ENCODE results near the gene SSBP3. TPM values are rescaled to one million over a fixed set of nuclear protein-coding genes. Genes with fewer than 3 reads are reported as not detected.
A peak's percentile ranks its signal among the peaks of the same experiment; 100 is the strongest.

Gene SSBP3
- total RNA-seq, 1 donor from 2014 or later, result 161 TPM

- Mint-ChIP-seq H3K4me1 (ENCODE audit: low read depth) (peaks cover 7% of the 10 kb centered on the region), H3K27me3 (no peaks in the 10 kb centered on the region), H3K36me3 (ENCODE audit: insufficient read depth) (peaks cover 4% of the 10 kb centered on the region), H3K9me3 (ENCODE audit: low read depth) (no peaks in the 10 kb centered on the region), H3K27ac (peak overlapping the region; percentile 13), H3K4me3 (ENCODE audit: low read depth) (no peak overlapping the region)
- TF ChIP-seq, protein P1, sequence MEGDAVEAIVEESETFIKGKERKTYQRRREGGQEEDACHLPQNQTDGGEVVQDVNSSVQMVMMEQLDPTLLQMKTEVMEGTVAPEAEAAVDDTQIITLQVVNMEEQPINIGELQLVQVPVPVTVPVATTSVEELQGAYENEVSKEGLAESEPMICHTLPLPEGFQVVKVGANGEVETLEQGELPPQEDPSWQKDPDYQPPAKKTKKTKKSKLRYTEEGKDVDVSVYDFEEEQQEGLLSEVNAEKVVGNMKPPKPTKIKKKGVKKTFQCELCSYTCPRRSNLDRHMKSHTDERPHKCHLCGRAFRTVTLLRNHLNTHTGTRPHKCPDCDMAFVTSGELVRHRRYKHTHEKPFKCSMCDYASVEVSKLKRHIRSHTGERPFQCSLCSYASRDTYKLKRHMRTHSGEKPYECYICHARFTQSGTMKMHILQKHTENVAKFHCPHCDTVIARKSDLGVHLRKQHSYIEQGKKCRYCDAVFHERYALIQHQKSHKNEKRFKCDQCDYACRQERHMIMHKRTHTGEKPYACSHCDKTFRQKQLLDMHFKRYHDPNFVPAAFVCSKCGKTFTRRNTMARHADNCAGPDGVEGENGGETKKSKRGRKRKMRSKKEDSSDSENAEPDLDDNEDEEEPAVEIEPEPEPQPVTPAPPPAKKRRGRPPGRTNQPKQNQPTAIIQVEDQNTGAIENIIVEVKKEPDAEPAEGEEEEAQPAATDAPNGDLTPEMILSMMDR (IDR thresholded peaks at IDR 0.05; ENCODE audit: unreplicated experiment), result no peak
- no peak for DNase-seq (ENCODE audit: low spot score, unreplicated experiment)
These were observed 153.7 kb downstream of the SSBP3 start for GRCh38 chr1:54252371-54252936.

- H3K9me3 Mint-ChIP-seq (ENCODE audit: low read depth), result no peaks in the 10 kb centered on the region
- no peak overlapping the region for H3K27ac Mint-ChIP-seq
- peaks cover 3% of the 10 kb centered on the region for H3K4me1 Mint-ChIP-seq (ENCODE audit: low read depth)
- peaks cover 1% of the 10 kb centered on the region for H3K36me3 Mint-ChIP-seq (ENCODE audit: insufficient read depth)
- H3K27me3 Mint-ChIP-seq, result no peaks in the 10 kb centered on the region
- TF ChIP-seq, protein P1 (IDR thresholded peaks at IDR 0.05; ENCODE audit: unreplicated experiment), result no peak
- no peak overlapping the region for H3K4me3 Mint-ChIP-seq (ENCODE audit: low read depth)
- DNase-seq (ENCODE audit: low spot score, unreplicated experiment), result no peak
These were observed 155.5 kb downstream of the SSBP3 start for GRCh38 chr1:54250670-54251069.

- Mint-ChIP-seq H3K4me3 (ENCODE audit: low read depth) (no peak overlapping the region), H3K4me1 (ENCODE audit: low read depth) (peaks cover 3% of the 10 kb centered on the region), H3K9me3 (ENCODE audit: low read depth) (no peaks in the 10 kb centered on the region), H3K27ac (peak overlapping the region; percentile 59), H3K27me3 (no peaks in the 10 kb centered on the region), H3K36me3 (ENCODE audit: insufficient read depth) (peaks cover 1% of the 10 kb centered on the region)
- TF ChIP-seq, protein P1 (IDR thresholded peaks at IDR 0.05; ENCODE audit: unreplicated experiment), result no peak
- DNase-seq (ENCODE audit: low spot score, unreplicated experiment), result no peak
These were observed 156.3 kb downstream of the SSBP3 start for GRCh38 chr1:54249819-54250435.

DNA sequence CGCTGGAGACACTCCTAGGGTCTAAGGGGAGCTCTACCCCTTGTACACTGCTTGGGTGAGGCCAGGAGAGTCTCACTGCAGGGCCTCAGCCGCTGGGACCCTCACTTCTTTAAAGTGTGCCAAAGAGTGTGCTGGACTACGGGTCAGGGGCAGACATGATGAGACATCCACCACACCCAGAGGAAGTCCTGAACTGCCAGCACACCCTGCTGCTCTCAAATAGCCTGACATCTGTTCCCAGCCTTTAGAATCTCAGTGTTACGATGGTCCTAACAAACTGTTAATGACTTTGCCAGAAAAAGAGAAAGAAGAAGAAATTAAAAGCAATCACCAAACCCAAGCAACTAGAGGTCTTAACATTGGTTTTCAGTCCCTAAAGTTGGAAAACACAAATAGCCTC, 157.2 kb downstream of the SSBP3 start:
- Mint-ChIP-seq H3K36me3 (ENCODE audit: insufficient read depth) (peaks cover 6% of the 10 kb centered on the region), H3K27me3 (no peaks in the 10 kb centered on the region), H3K9me3 (ENCODE audit: low read depth) (no peaks in the 10 kb centered on the region), H3K4me3 (ENCODE audit: low read depth) (no peak overlapping the region), H3K27ac (peak overlapping the region; percentile 10), H3K4me1 (ENCODE audit: low read depth) (peaks cover 3% of the 10 kb centered on the region)
- TF ChIP-seq, protein P1 (IDR thresholded peaks at IDR 0.05; ENCODE audit: unreplicated experiment), result no peak
- DNase-seq (ENCODE audit: low spot score, unreplicated experiment), result no peak

GRCh38 chr1:54247863-54248515, 158.2 kb downstream of the SSBP3 start:
- Mint-ChIP-seq H3K9me3 (ENCODE audit: low read depth) (no peaks in the 10 kb centered on the region), H3K4me3 (ENCODE audit: low read depth) (no peak overlapping the region), H3K4me1 (ENCODE audit: low read depth) (peaks cover 3% of the 10 kb centered on the region), H3K36me3 (ENCODE audit: insufficient read depth) (peaks cover 8% of the 10 kb centered on the region), H3K27ac (no peak overlapping the region), H3K27me3 (no peaks in the 10 kb centered on the region)
- TF ChIP-seq, protein P1 (IDR thresholded peaks at IDR 0.05; ENCODE audit: unreplicated experiment), result no peak
- DNase-seq (ENCODE audit: low spot score, unreplicated experiment), result no peak
